Upper lobe of left lung (tissue), 6 donors: Measurements from ENCODE around the gene CTH. TPM values are rescaled to one million over a fixed set of nuclear protein-coding genes. Genes with fewer than 3 reads are reported as not detected.
A peak's percentile ranks its signal among the peaks of the same experiment; 100 is the strongest.

Experiments
- ATAC-seq, 2 donors: fragments of 200-7000 bp; cut with Tn5 transposase; one replicate each; pipeline ENCODE4 v1.9.1; 2022; ENCODE audit warnings: mild to moderate bottlenecking in 2 of 2, moderate library complexity in 2 of 2; ENCODE audit not compliant: low FRiP score in 2 of 2
- DNase-seq, 2 donors: peaks; one replicate each; pipeline ENCODE4 v3.0.0-alpha.2; 2019 to 2020
- H3K27ac ChIP-seq, 4 donors: fragments of 200-600 bp; sonication (generic); one replicate each; pipeline ENCODE4 v1.5.1; 2016 to 2019
- H3K27me3 ChIP-seq, 4 donors: fragments of 200-600 bp; sonication (generic); one replicate each; pipeline ENCODE4 v1.5.1; 2017 to 2019
- H3K36me3 ChIP-seq, 4 donors: fragments of 200-600 bp; sonication (generic); one replicate each; pipeline ENCODE4 v1.5.1; 2016 to 2019
- H3K4me1 ChIP-seq, 4 donors: fragments of 200-600 bp; sonication (generic); one replicate each; pipeline ENCODE4 v1.5.1; 2018 to 2019
- H3K4me3 ChIP-seq, 4 donors: fragments of 200-600 bp; sonication (generic); one replicate each; pipeline ENCODE4 v1.5.1; 2017 to 2019; ENCODE audit warnings: mild to moderate bottlenecking in 2 of 4, moderate library complexity in 1 of 4
- H3K9me3 ChIP-seq, 4 donors: fragments of 200-600 bp; sonication (generic); one replicate each; pipeline ENCODE4 v1.5.1; 2018 to 2019
- CTCF ChIP-seq, 6 experiments: fragments of 450-650 bp in 4 of 6; fragments of 200-600 bp in 2 of 6; sonication (generic) in 2 of 6; IDR thresholded peaks; one replicate each; pipeline ENCODE4 v1.5.1; 2016 to 2019; ENCODE audit warnings: antibody characterized with exemption in 6 of 6
- EP300 ChIP-seq, 4 donors: sonication (generic); formaldehyde crosslinking; IDR thresholded peaks; one replicate each; pipeline ENCODE4 v1.5.1; 2017; ENCODE audit warnings: antibody characterized with exemption in 4 of 4, control low read depth in 2 of 4
- POLR2A ChIP-seq, 4 donors: fragments of 450-650 bp; IDR thresholded peaks; one replicate each; pipeline ENCODE4 v1.5.1; 2016 to 2017; ENCODE audit warnings: antibody characterized with exemption in 4 of 4, mild to moderate bottlenecking in 2 of 4
- POLR2AphosphoS5 ChIP-seq, 2 donors: sonication (generic); formaldehyde crosslinking; IDR thresholded peaks; one replicate each; pipeline ENCODE4 v1.5.1; 2017; ENCODE audit warnings: antibody characterized with exemption in 2 of 2
- WGBS, 2 donors: methylation state at CpG; one replicate each; pipeline ENCODE4 v1.1.5; 2017 to 2018; 5-methylcytosine and 5-hydroxymethylcytosine counted together
- total RNA-seq, 6 donors: library from RNA; depleted of rRNA in 4 of 6; stranded (reverse); fragments of >200 nt in 4 of 6; gene quantifications; one replicate each; pipeline versions ENCODE4 v1.1.0 to v1.2.1, GENCODE V29; 2016 to 2021
- donor health status: DM: no; HTN: no; CAD: no; lungs with moderate emphysema.
- donor health status: DM: no; HTN: yes; CAD: no; lungs with severe emphysema.

CTH gene
- total RNA-seq, 6 donors from 2014 or later: 2.4 to 9.7 (median 5.9) TPM

- H3K9me3 ChIP-seq: no peaks in the 10 kb centered on the region
Measured at GRCh38 chr1:70431317-70431716, 20.2 kb downstream of the CTH start.

GRCh38 chr1:70431874-70432273, 20.8 kb downstream of the CTH start:
- WGBS, 2 donors: 67 to 71% methylated on average over 3 of the region's 3 CpGs
- H3K4me1 ChIP-seq: no peaks in the 10 kb centered on the region
- DNase-seq: no peak
- H3K27me3 ChIP-seq: no peaks in the 10 kb centered on the region
- H3K4me3 ChIP-seq: no peak overlapping the region
- H3K27ac ChIP-seq: no peak overlapping the region
- no peak for ATAC-seq
- H3K9me3 ChIP-seq: no peaks in the 10 kb centered on the region
- TF ChIP-seq CTCF (IDR thresholded peaks at IDR 0.05) (no peak), EP300 (IDR thresholded peaks at IDR 0.05) (no peak), POLR2AphosphoS5 (IDR thresholded peaks at IDR 0.05) (no peak), POLR2A (IDR thresholded peaks at IDR 0.05) (no peak)
- peaks cover 0 to 9% (median 2%) of the 10 kb centered on the region in 4 donors for H3K36me3 ChIP-seq

More at GRCh38 chr1:70431317-70431716, 20.2 kb downstream of the CTH start:
- DNase-seq: no peak
- Histone ChIP-seq H3K27ac (no peak overlapping the region), H3K36me3 (peaks cover 0 to 9% (median 2%) of the 10 kb centered on the region in 4 donors), H3K27me3 (no peaks in the 10 kb centered on the region), H3K4me3 (no peak overlapping the region), H3K4me1 (no peaks in the 10 kb centered on the region)
- WGBS, 2 donors: 55 to 57% methylated on average over 2 of the region's 2 CpGs
- no peak for TF ChIP-seq CTCF (IDR thresholded peaks at IDR 0.05)
- TF ChIP-seq EP300 (IDR thresholded peaks at IDR 0.05): no peak
- no peak for TF ChIP-seq POLR2A (IDR thresholded peaks at IDR 0.05)
- TF ChIP-seq POLR2AphosphoS5 (IDR thresholded peaks at IDR 0.05): no peak
- no peak for ATAC-seq

- Histone ChIP-seq H3K27ac (no peak overlapping the region), H3K27me3 (no peaks in the 10 kb centered on the region), H3K9me3 (no peaks in the 10 kb centered on the region), H3K4me3 (no peak overlapping the region), H3K36me3 (peaks cover 0 to 12% (median 2%) of the 10 kb centered on the region in 4 donors), H3K4me1 (no peaks in the 10 kb centered on the region)
- 67 to 100% methylated on average over 1 of the region's 1 CpG for WGBS, 2 donors
- no peak for ATAC-seq
- no peak for DNase-seq
- TF ChIP-seq POLR2A (IDR thresholded peaks at IDR 0.05): no peak
- no peak for TF ChIP-seq EP300 (IDR thresholded peaks at IDR 0.05)
- no peak for TF ChIP-seq POLR2AphosphoS5 (IDR thresholded peaks at IDR 0.05)
- TF ChIP-seq CTCF (IDR thresholded peaks at IDR 0.05): no peak
Measured at GRCh38 chr1:70434253-70434859, 23.3 kb downstream of the CTH start.

- no peak overlapping the region for H3K4me3 ChIP-seq
- DNase-seq (no peak), ATAC-seq (peak in 1 of 2 donors; percentile 62)
- H3K36me3 ChIP-seq: peaks cover 0 to 16% (median 2%) of the 10 kb centered on the region in 4 donors
- H3K27ac ChIP-seq: no peak overlapping the region
- WGBS, 2 donors: 63 to 71% methylated on average over 6 of the region's 6 CpGs
- TF ChIP-seq POLR2AphosphoS5 (IDR thresholded peaks at IDR 0.05): no peak
- TF ChIP-seq POLR2A (IDR thresholded peaks at IDR 0.05): no peak
- TF ChIP-seq CTCF (IDR thresholded peaks at IDR 0.05): peak in 3 of 6 experiments; percentile 12 to 36 (median 17)
- no peak for TF ChIP-seq EP300 (IDR thresholded peaks at IDR 0.05)
- H3K4me1 ChIP-seq: peaks cover 0 to 2% (median 0%) of the 10 kb centered on the region in 4 donors
- H3K9me3 ChIP-seq: no peaks in the 10 kb centered on the region
- no peaks in the 10 kb centered on the region for H3K27me3 ChIP-seq
Measured at GRCh38 chr1:70436622-70437251, 25.7 kb downstream of the CTH start.
